CD14-positive monocyte (primary cell): Measurements from ENCODE around the gene PTPN7. TPM values are rescaled to one million over a fixed set of nuclear protein-coding genes. Genes with fewer than 3 reads are reported as not detected.

Experiments used
- DNase-seq, 3 donors: peaks; one replicate each; pipeline ENCODE4 v3.0.0-alpha.2; 2011 to 2022
- H2AFZ ChIP-seq: 2 replicates; pipeline ENCODE4 v1.6.0; 2012; ENCODE audit warnings: mild to moderate bottlenecking, low read depth, low read length, inconsistent platforms; ENCODE audit not compliant: insufficient read depth, poor library complexity, severe bottlenecking
- H3K27ac ChIP-seq, 2 donors: 1 replicate in 1 of 2; 2 replicates in 1 of 2; pipeline ENCODE4 v1.5.1; 2012 to 2013; ENCODE audit warnings: low read length in 2 of 2, control low read depth in 1 of 2, inconsistent platforms in 1 of 2, low read depth in 1 of 2, mild to moderate bottlenecking in 1 of 2
- H3K27me3 ChIP-seq, 2 donors: one replicate each; pipeline versions ENCODE4 v1.6.0 to v1.6.1; 2011 to 2013; ENCODE audit warnings: low read length in 2 of 2; ENCODE audit not compliant: control insufficient read depth in 2 of 2, insufficient read depth in 2 of 2
- H3K36me3 ChIP-seq, 2 donors: replicated peaks in 1 of 2; 1 replicate in 1 of 2; 2 replicates in 1 of 2; pipeline versions ENCODE4 v1.5.1 to v1.6.1; 2012 to 2013; ENCODE audit warnings: low read length in 2 of 2, control low read depth in 1 of 2, inconsistent platforms in 1 of 2, mild to moderate bottlenecking in 1 of 2; ENCODE audit not compliant: insufficient read depth in 2 of 2, control insufficient read depth in 1 of 2
- H3K4me1 ChIP-seq, 2 donors: 1 replicate in 1 of 2; 2 replicates in 1 of 2; pipeline versions ENCODE4 v1.5.1 to v1.6.1; 2012 to 2013; ENCODE audit warnings: low read length in 2 of 2, control low read depth in 1 of 2, inconsistent platforms in 1 of 2, mild to moderate bottlenecking in 1 of 2, moderate library complexity in 1 of 2; ENCODE audit not compliant: insufficient read depth in 2 of 2, control insufficient read depth in 1 of 2
- H3K4me2 ChIP-seq: replicated peaks from 2 replicates; pipeline ENCODE3; 2012; ENCODE audit warnings: low read length, moderate library complexity, mild to moderate bottlenecking; ENCODE audit not compliant: poor library complexity, severe bottlenecking; ENCODE audit errors: extremely low read depth
- H3K4me3 ChIP-seq, 3 experiments: fragments of 200-600 bp in 1 of 3; sonication (generic) in 1 of 3; replicated peaks in 1 of 3; 1 replicate in 2 of 3; 2 replicates in 1 of 3; pipeline ENCODE4 v1.5.1; 2011 to 2013; ENCODE audit warnings: low read length in 3 of 3, mild to moderate bottlenecking in 3 of 3, control low read depth in 2 of 3, low read depth in 2 of 3, inconsistent platforms in 1 of 3, moderate library complexity in 1 of 3
- H3K79me2 ChIP-seq: 2 replicates; pipeline ENCODE4 v1.6.0; 2012; ENCODE audit warnings: mild to moderate bottlenecking, control low read depth, inconsistent platforms, low read length, moderate library complexity; ENCODE audit not compliant: insufficient read depth
- H3K9ac ChIP-seq: 2 replicates; pipeline ENCODE4 v1.6.0; 2017; ENCODE audit warnings: low read length, mild to moderate bottlenecking; ENCODE audit not compliant: insufficient read depth, poor library complexity, severe bottlenecking
- H3K9me3 ChIP-seq, 2 donors: replicated peaks in 1 of 2; 1 replicate in 1 of 2; 2 replicates in 1 of 2; pipeline versions ENCODE4 v1.5.1 to v1.6.1; 2012 to 2013; ENCODE audit warnings: low read length in 2 of 2, control low read depth in 1 of 2; ENCODE audit not compliant: control insufficient read depth in 1 of 2, insufficient read depth in 1 of 2
- H4K20me1 ChIP-seq: 2 replicates; pipeline ENCODE4 v1.6.0; 2012; ENCODE audit warnings: mild to moderate bottlenecking, low read length, control low read depth, moderate library complexity; ENCODE audit not compliant: insufficient read depth
- H3K27ac Mint-ChIP-seq, 7 donors: one replicate each; pipeline ENCODE4 v1.8.0; 2020; ENCODE audit warnings: mild to moderate bottlenecking in 7 of 7, mixed read lengths in 7 of 7, moderate library complexity in 6 of 7, inconsistent platforms in 2 of 7
- H3K27me3 Mint-ChIP-seq, 3 donors: one replicate each; pipeline ENCODE4 v1.8.0; 2021 to 2022; ENCODE audit warnings: low read depth in 3 of 3, mild to moderate bottlenecking in 3 of 3, mixed read lengths in 3 of 3, moderate library complexity in 3 of 3, inconsistent platforms in 1 of 3
- H3K36me3 Mint-ChIP-seq, 2 donors: one replicate each; pipeline ENCODE4 v1.8.0; 2020; ENCODE audit warnings: mixed read lengths in 2 of 2, inconsistent platforms in 1 of 2, mild to moderate bottlenecking in 1 of 2
- H3K4me1 Mint-ChIP-seq: one replicate; pipeline ENCODE4 v1.8.0; 2020; ENCODE audit warnings: mild to moderate bottlenecking, mixed read lengths
- H3K4me3 Mint-ChIP-seq, 2 donors: one replicate each; pipeline ENCODE4 v1.8.0; 2020; ENCODE audit warnings: mild to moderate bottlenecking in 2 of 2, mixed read lengths in 2 of 2, moderate library complexity in 1 of 2
- H3K9me3 Mint-ChIP-seq, 7 donors: one replicate each; pipeline ENCODE4 v1.8.0; 2020 to 2022; ENCODE audit warnings: mixed read lengths in 7 of 7, mild to moderate bottlenecking in 6 of 7, moderate library complexity in 6 of 7, inconsistent platforms in 2 of 7
- WGBS: methylation state at CpG from one replicate; pipeline ENCODE4 v1.1.5; 2013; ENCODE audit warnings: missing lambda C conversion rate; ENCODE audit not compliant: insufficient coverage; 5-methylcytosine and 5-hydroxymethylcytosine counted together
- intact Hi-C, 2 donors: fragments of 100-400 bp; cut with micrococcal nuclease; formaldehyde crosslinking; loops; one replicate each; pipeline versions ENCODE4 v1.15.0 to v1.15.1; 2023
- polyA plus RNA-seq, 3 donors: library from polyadenylated mRNA; depleted of rRNA in 1 of 3; unstranded in 2 of 3; stranded (reverse) in 1 of 3; fragments of 300-500 nt in 2 of 3; fragments of >200 nt in 1 of 3; fragmentation: Illumina TruSeq in 2 of 3; gene quantifications; 1 replicate in 2 of 3; 2 replicates in 1 of 3; pipeline ENCODE4 v1.2.3, GENCODE V29; 2012 to 2021
- TF ChIP-seq, protein P1 (sequence below): fragments of 200-600 bp; IDR thresholded peaks from one replicate; pipeline ENCODE4 v1.8.0; 2022; ENCODE audit warnings: antibody characterized with exemption, mild to moderate bottlenecking

PTPN7 gene
- polyA plus RNA-seq, 3 donors = 4.0 to 18.8 (median 8.3) TPM

GRCh38 chr1:202117898-202118371 lies 42.5 kb downstream of the PTPN7 start:
- Mint-ChIP-seq H3K4me1 (no peaks in the 10 kb centered on the region), H3K27me3 (peaks cover 4 to 7% (median 5%) of the 10 kb centered on the region in 3 donors), H3K27ac (peak overlapping the region in 1 of 7 donors; percentile 57), H3K36me3 (no peaks in the 10 kb centered on the region), H3K4me3 (no peak overlapping the region), H3K9me3 (no peaks in the 10 kb centered on the region)
- no peak overlapping the region for H3K27ac ChIP-seq
- H3K9me3 ChIP-seq = no peaks in the 10 kb centered on the region
- no peaks in the 10 kb centered on the region for H3K4me1 ChIP-seq
- no peak overlapping the region for H2AFZ ChIP-seq
- no peak for DNase-seq
- no peak overlapping the region for H3K9ac ChIP-seq
- TF ChIP-seq, protein P1, sequence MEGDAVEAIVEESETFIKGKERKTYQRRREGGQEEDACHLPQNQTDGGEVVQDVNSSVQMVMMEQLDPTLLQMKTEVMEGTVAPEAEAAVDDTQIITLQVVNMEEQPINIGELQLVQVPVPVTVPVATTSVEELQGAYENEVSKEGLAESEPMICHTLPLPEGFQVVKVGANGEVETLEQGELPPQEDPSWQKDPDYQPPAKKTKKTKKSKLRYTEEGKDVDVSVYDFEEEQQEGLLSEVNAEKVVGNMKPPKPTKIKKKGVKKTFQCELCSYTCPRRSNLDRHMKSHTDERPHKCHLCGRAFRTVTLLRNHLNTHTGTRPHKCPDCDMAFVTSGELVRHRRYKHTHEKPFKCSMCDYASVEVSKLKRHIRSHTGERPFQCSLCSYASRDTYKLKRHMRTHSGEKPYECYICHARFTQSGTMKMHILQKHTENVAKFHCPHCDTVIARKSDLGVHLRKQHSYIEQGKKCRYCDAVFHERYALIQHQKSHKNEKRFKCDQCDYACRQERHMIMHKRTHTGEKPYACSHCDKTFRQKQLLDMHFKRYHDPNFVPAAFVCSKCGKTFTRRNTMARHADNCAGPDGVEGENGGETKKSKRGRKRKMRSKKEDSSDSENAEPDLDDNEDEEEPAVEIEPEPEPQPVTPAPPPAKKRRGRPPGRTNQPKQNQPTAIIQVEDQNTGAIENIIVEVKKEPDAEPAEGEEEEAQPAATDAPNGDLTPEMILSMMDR = no peak
- intact Hi-C loops = no loop called here
- 88% methylated on average over 8 of the region's 10 CpGs for WGBS
- H3K79me2 ChIP-seq = no peaks in the 10 kb centered on the region
- no peaks in the 10 kb centered on the region for H3K36me3 ChIP-seq
- no peaks in the 10 kb centered on the region for H3K27me3 ChIP-seq
- no peaks in the 10 kb centered on the region for H4K20me1 ChIP-seq
- no peak overlapping the region for H3K4me3 ChIP-seq
- H3K4me2 ChIP-seq = no peak overlapping the region

DNA sequence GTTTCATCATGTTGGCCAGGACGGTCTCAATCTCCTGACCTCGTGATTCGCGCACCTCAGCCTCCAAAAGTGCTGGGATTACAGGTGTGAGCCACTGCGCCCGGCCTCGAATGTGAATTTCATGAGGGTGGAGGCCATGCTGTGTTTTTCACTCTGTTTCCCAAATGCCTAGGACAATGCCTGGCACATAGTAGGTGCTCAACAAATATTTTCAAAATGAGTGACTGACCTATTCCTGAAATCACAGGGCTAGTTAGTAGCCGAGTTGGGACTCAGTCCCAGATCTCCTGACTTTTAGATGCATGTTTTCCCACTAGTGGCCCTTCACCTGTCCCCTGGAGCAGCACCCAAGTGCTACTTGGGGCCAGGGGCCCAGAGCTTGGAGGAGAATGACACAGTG lies 44.1 kb downstream of the PTPN7 start:
- Histone ChIP-seq H3K4me2 (no peak overlapping the region), H3K4me3 (no peak overlapping the region), H3K27me3 (no peaks in the 10 kb centered on the region), H4K20me1 (no peaks in the 10 kb centered on the region), H2AFZ (no peak overlapping the region), H3K36me3 (no peaks in the 10 kb centered on the region), H3K27ac (no peak overlapping the region), H3K9ac (no peak overlapping the region), H3K79me2 (no peaks in the 10 kb centered on the region), H3K4me1 (no peaks in the 10 kb centered on the region), H3K9me3 (no peaks in the 10 kb centered on the region)
- H3K4me3 Mint-ChIP-seq = no peak overlapping the region
- no peak for DNase-seq
- TF ChIP-seq, protein P1 = no peak
- H3K27ac Mint-ChIP-seq = peak overlapping the region in 1 of 7 donors; percentile 13
- H3K9me3 Mint-ChIP-seq = no peaks in the 10 kb centered on the region
- intact Hi-C loops = no loop called here
- H3K27me3 Mint-ChIP-seq = peaks cover 4 to 8% (median 7%) of the 10 kb centered on the region in 3 donors
- H3K36me3 Mint-ChIP-seq = no peaks in the 10 kb centered on the region
- H3K4me1 Mint-ChIP-seq = no peaks in the 10 kb centered on the region
- WGBS = 95% methylated on average over 8 of the region's 8 CpGs
